K562 (cell line): Measurements from ENCODE around the gene AGO1. TPM values are rescaled to one million over a fixed set of nuclear protein-coding genes. Genes with fewer than 3 reads are reported as not detected.
A peak's percentile ranks its signal among the peaks of the same experiment; 100 is the strongest.

Experiments used
- ATAC-seq: fragments of 200-7000 bp; cut with Tn5 transposase; 3 replicates; pipeline ENCODE4 v1.9.1; 2020; ENCODE audit warnings: moderate library complexity
- BruUV-seq: library from RNA; stranded (reverse); fragments of 400-500 nt; replicated peaks from 2 replicates; lab custom pipeline; 2021; lab: Mats Ljungman, UMichigan
- CTCF ChIA-PET: fragments of 300-600 bp; formaldehyde crosslinking; extraction: SDS; loops from one replicate; lab custom pipeline; 2021; ENCODE audit warnings: low intra/inter-chr PET ratio; lab: Yijun Ruan, JAX
- POLR2A ChIA-PET: fragments of 300-600, 350-650 bp; sonication (Branson Sonifier 250); formaldehyde crosslinking; extraction: SDS; loops from one replicate; lab custom pipeline; 2021; ENCODE audit warnings: antibody characterized with exemption, inconsistent platforms; lab: Yijun Ruan, JAX
- DNase-seq, 4 experiments: peaks; one replicate each; pipeline versions ENCODE4 v3.0.0 to v3.0.0-alpha.2; 2011 to 2018; ENCODE audit warnings: low spot score in 3 of 4, mixed read lengths in 3 of 4; ENCODE audit errors: extremely low read depth in 1 of 4
- FAIRE-seq: peaks from 2 replicates; lab custom pipeline; 2011; peaks lifted over from hg19 to GRCh38; lab: Jason Lieb, UNC
- H2AFZ ChIP-seq: 2 replicates; pipeline ENCODE4 v1.6.0; 2011; ENCODE audit warnings: low read depth, low read length, control low read depth, inconsistent platforms
- H3K27ac ChIP-seq: fragments of 200-600 bp; 3 replicates; pipeline ENCODE4 v1.8.0; 2011; ENCODE audit warnings: low read depth, mild to moderate bottlenecking, control low read depth, inconsistent platforms, low read length, moderate library complexity, mixed read lengths; ENCODE audit errors: extremely low read depth
- H3K27me3 ChIP-seq, 2 experiments: fragments of 300-600 bp in 1 of 2; 2 replicates in 1 of 2; 3 replicates in 1 of 2; pipeline versions ENCODE4 v1.6.0 to v1.8.0; 2011; ENCODE audit warnings: inconsistent platforms in 2 of 2, low read length in 2 of 2, mild to moderate bottlenecking in 1 of 2, mixed read lengths in 1 of 2, moderate library complexity in 1 of 2; ENCODE audit not compliant: control insufficient read depth in 2 of 2, insufficient read depth in 2 of 2
- H3K36me3 ChIP-seq: fragments of 300-600 bp; 3 replicates; pipeline ENCODE4 v1.8.0; 2011; ENCODE audit warnings: mild to moderate bottlenecking, low read length, inconsistent platforms; ENCODE audit not compliant: control insufficient read depth, insufficient read depth
- H3K4me1 ChIP-seq, 2 experiments: fragments of 200-600 bp in 1 of 2; replicated peaks in 1 of 2; 2 replicates in 1 of 2; 3 replicates in 1 of 2; pipeline versions ENCODE4 v1.5.1 to v1.8.0; 2011; ENCODE audit warnings: inconsistent platforms in 2 of 2, low read length in 2 of 2, mild to moderate bottlenecking in 1 of 2, mixed read lengths in 1 of 2, moderate library complexity in 1 of 2; ENCODE audit not compliant: control insufficient read depth in 2 of 2, insufficient read depth in 2 of 2
- H3K4me2 ChIP-seq: 2 replicates; pipeline ENCODE4 v1.6.1; 2011; ENCODE audit warnings: low read length, control low read depth, inconsistent platforms, mixed read lengths; ENCODE audit not compliant: insufficient read depth
- H3K4me3 ChIP-seq: fragments of 200-600 bp; sonication (generic), shearing (Covaris generic); 2 replicates; pipeline ENCODE4 v1.5.1; 2016; ENCODE audit warnings: control low read depth, inconsistent platforms
- H3K79me2 ChIP-seq: fragments of 200-600 bp; 3 replicates; pipeline ENCODE4 v1.8.0; 2011; ENCODE audit warnings: low read length, inconsistent platforms; ENCODE audit not compliant: control insufficient read depth, insufficient read depth
- H3K9ac ChIP-seq, 2 experiments: 2 replicates each; pipeline versions ENCODE4 v1.6.0 to v1.6.1; 2011; ENCODE audit warnings: low read depth in 2 of 2, low read length in 2 of 2, control low read depth in 1 of 2, inconsistent platforms in 1 of 2, mild to moderate bottlenecking in 1 of 2, mixed read lengths in 1 of 2; ENCODE audit not compliant: insufficient read depth in 1 of 2
- H3K9me1 ChIP-seq: one replicate; pipeline ENCODE4 v1.6.0; 2011; ENCODE audit warnings: inconsistent platforms, mild to moderate bottlenecking, low read length, moderate library complexity; ENCODE audit not compliant: control insufficient read depth, insufficient read depth
- H3K9me3 ChIP-seq: replicated peaks from 2 replicates; pipeline ENCODE4 v1.5.1; 2011; ENCODE audit warnings: low read depth, low read length, inconsistent platforms; ENCODE audit not compliant: control insufficient read depth, insufficient read depth
- H4K20me1 ChIP-seq: replicated peaks from 2 replicates; pipeline ENCODE4 v1.6.1; 2011; ENCODE audit warnings: low read length, inconsistent platforms, mixed read lengths; ENCODE audit not compliant: control insufficient read depth, insufficient read depth
- KDM4B ChIP-seq, 2 experiments: fragments of 450-650 bp in 1 of 2; sonication (generic) in 1 of 2; IDR thresholded peaks; 2 replicates each; pipeline ENCODE4 v1.6.1; 2016 to 2017; ENCODE audit warnings: borderline replicate concordance in 2 of 2, antibody characterized with exemption in 1 of 2, low read depth in 1 of 2, mild to moderate bottlenecking in 1 of 2
- NCOA2 ChIP-seq, 2 experiments: fragments of 450-650 bp; IDR thresholded peaks; 2 replicates each; pipeline ENCODE4 v1.6.1; 2018; ENCODE audit warnings: mild to moderate bottlenecking in 2 of 2, moderate library complexity in 1 of 2; ENCODE audit not compliant: partially characterized antibody in 2 of 2
- NFRKB ChIP-seq: fragments of 450-650 bp; IDR thresholded peaks from 2 replicates; pipeline ENCODE4 v1.6.1; 2016; ENCODE audit warnings: low read depth
- SMAD4 ChIP-seq: fragments of 250-450 bp; sonication (Bioruptor Pico); conservative IDR thresholded peaks from 2 replicates; pipeline ENCODE4 v1.8.0; 2021; ENCODE audit warnings: inconsistent platforms, mild to moderate bottlenecking, moderate library complexity
- WGBS: fragments of 100-300 bp; shearing (Covaris generic); methylation state at CpG from one replicate; pipeline ENCODE4 v1.1.6; 2016; ENCODE audit warnings: low coverage, mixed read lengths; ENCODE audit not compliant: insufficient coverage; ENCODE audit errors: missing lambda C conversion rate; 5-methylcytosine and 5-hydroxymethylcytosine counted together
- in situ Hi-C: fragments of 300-500 bp; cut with MboI; formaldehyde crosslinking; loops from 4 replicates; pipeline ENCODE4 v1.15.0; 2018; ENCODE audit warnings: inconsistent platforms, mixed read lengths
- intact Hi-C: fragments of 100-400 bp; cut with micrococcal nuclease; formaldehyde crosslinking; loops from 2 replicates; pipeline ENCODE4 v1.14.2; 2022
- polyA plus RNA-seq, 8 experiments: library from polyadenylated mRNA; depleted of rRNA in 4 of 8; stranded (reverse) in 5 of 8; unstranded in 3 of 8; fragments of >200 nt; fragmentation: Nextera tagmentation in 2 of 8; fragmentation: Illumina TruSeq in 1 of 8; extraction: Ambion mirVana in 2 of 8; extraction: Trizol in 1 of 8; gene quantifications; 2 replicates each; pipeline versions ENCODE4 v1.2.1 to v1.2.3, GENCODE V29; 2011 to 2014; ENCODE audit warnings: inconsistent platforms in 1 of 8, missing spikeins in 1 of 8
- total RNA-seq, 7 experiments: library from RNA; depleted of rRNA in 6 of 7; stranded (reverse); fragments of >200 nt in 6 of 7; fragmentation: Illumina TruSeq in 2 of 7; extraction: Trizol in 2 of 7; gene quantifications; 2 replicates each; pipeline versions ENCODE4 v1.2.1 to v1.2.3, GENCODE V29; 2011 to 2021; ENCODE audit warnings: low replicate concordance in 1 of 7
- TF ChIP-seq, protein P1 (sequence below): fragments of 250-450 bp; sonication (Bioruptor Pico); IDR thresholded peaks from 2 replicates; pipeline ENCODE4 v1.4.0; 2020; ENCODE audit warnings: mild to moderate bottlenecking
- TF ChIP-seq, protein P2 (sequence below): sonication (generic); formaldehyde crosslinking; IDR thresholded peaks from 2 replicates; pipeline ENCODE4 v1.8.1; 2023; ENCODE audit warnings: mild to moderate bottlenecking, missing genetic modification reagents

AGO1 gene
- total and polyA plus RNA-seq, 9 of the 15 experiments (the other 6 are each of a cell fraction or from before 2014, with no cell fraction given): 7.3 to 64.2 (median 26.0) TPM

DNA sequence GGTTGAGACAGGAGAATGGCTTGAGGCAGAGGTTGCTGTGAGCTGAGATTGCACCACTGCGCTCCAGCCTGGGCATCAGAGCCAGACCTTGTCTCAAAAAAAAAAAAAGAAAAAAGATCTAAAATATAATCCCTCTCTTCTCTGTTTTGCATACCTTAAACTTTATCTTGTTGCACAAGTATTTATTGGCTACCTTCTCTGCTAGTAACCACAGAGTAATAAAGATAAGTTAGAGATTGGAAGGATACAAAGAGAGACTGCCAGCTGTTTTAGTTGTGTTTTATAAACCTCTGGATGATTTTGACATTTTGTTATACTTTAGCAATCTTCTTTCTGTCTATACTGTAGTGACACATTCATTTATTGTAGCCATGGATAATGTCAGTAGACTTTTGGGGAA lies 75.5 kb downstream of the AGO1 start:
- Histone ChIP-seq H3K9ac (no peak overlapping the region), H2AFZ (no peak overlapping the region), H3K4me1 (no peaks in the 10 kb centered on the region), H3K9me1 (no peaks in the 10 kb centered on the region), H3K36me3 (peaks cover 10% of the 10 kb centered on the region; the same call in 2 of the 3 replicates), H3K79me2 (peaks cover 16% of the 10 kb centered on the region; the same call in 2 of the 3 replicates), H3K4me2 (no peak overlapping the region), H3K27me3 (no peaks in the 10 kb centered on the region), H3K4me3 (no peak overlapping the region), H3K9me3 (no peaks in the 10 kb centered on the region), H3K27ac (no peak overlapping the region), H4K20me1 (no peaks in the 10 kb centered on the region)
- ChIA-PET POLR2A (interaction anchor here (1.0 to 1.8 kb wide), 2 partner anchors 11 to 27 kb away, joined by 3 to 4 read pairs; partner anchors contain the start of gene AGO3), CTCF (no interaction called here)
- ATAC-seq (peak; percentile 25; the same call in 2 of the 3 replicates), FAIRE-seq (no peak), DNase-seq (no peak)
- intact Hi-C loops (no loop called here), in situ Hi-C loops (no loop called here)
- TF ChIP-seq, protein P1, sequence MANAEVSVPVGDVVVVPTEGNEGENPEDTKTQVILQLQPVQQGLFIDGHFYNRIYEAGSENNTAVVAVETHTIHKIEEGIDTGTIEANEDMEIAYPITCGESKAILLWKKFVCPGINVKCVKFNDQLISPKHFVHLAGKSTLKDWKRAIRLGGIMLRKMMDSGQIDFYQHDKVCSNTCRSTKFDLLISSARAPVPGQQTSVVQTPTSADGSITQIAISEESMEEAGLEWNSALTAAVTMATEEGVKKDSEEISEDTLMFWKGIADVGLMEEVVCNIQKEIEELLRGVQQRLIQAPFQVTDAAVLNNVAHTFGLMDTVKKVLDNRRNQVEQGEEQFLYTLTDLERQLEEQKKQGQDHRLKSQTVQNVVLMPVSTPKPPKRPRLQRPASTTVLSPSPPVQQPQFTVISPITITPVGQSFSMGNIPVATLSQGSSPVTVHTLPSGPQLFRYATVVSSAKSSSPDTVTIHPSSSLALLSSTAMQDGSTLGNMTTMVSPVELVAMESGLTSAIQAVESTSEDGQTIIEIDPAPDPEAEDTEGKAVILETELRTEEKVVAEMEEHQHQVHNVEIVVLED: no peak
- TF ChIP-seq NFRKB: no peak
- no peak for TF ChIP-seq KDM4B (IDR thresholded peaks at IDR 0.05; ENCODE audit: borderline replicate concordance in 2 of 2, low read depth in 1 of 2)
- TF ChIP-seq SMAD4 (CRISPR knock-in tag): no peak
- TF ChIP-seq, protein P2, sequence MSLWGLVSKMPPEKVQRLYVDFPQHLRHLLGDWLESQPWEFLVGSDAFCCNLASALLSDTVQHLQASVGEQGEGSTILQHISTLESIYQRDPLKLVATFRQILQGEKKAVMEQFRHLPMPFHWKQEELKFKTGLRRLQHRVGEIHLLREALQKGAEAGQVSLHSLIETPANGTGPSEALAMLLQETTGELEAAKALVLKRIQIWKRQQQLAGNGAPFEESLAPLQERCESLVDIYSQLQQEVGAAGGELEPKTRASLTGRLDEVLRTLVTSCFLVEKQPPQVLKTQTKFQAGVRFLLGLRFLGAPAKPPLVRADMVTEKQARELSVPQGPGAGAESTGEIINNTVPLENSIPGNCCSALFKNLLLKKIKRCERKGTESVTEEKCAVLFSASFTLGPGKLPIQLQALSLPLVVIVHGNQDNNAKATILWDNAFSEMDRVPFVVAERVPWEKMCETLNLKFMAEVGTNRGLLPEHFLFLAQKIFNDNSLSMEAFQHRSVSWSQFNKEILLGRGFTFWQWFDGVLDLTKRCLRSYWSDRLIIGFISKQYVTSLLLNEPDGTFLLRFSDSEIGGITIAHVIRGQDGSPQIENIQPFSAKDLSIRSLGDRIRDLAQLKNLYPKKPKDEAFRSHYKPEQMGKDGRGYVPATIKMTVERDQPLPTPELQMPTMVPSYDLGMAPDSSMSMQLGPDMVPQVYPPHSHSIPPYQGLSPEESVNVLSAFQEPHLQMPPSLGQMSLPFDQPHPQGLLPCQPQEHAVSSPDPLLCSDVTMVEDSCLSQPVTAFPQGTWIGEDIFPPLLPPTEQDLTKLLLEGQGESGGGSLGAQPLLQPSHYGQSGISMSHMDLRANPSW (CRISPR knock-in tag): no peak
- no peak for TF ChIP-seq NCOA2 (IDR thresholded peaks at IDR 0.05; ENCODE audit: partially characterized antibody in 2 of 2)
- BruUV-seq: no TSS peak
- WGBS: 100% methylated on average over 1 of the region's 1 CpG
